Upper lobe of left lung (tissue), 6 donors: ENCODE results near the gene CAMKV. TPM values are rescaled to one million over a fixed set of nuclear protein-coding genes. Genes with fewer than 3 reads are reported as not detected.

Experiments
- ATAC-seq, 2 donors: fragments of 200-7000 bp; cut with Tn5 transposase; one replicate each; pipeline ENCODE4 v1.9.1; 2022; ENCODE audit warnings: mild to moderate bottlenecking in 2 of 2, moderate library complexity in 2 of 2; ENCODE audit not compliant: low FRiP score in 2 of 2
- DNase-seq, 2 donors: peaks; one replicate each; pipeline ENCODE4 v3.0.0-alpha.2; 2019 to 2020
- H3K27ac ChIP-seq, 4 donors: fragments of 200-600 bp; sonication (generic); one replicate each; pipeline ENCODE4 v1.5.1; 2016 to 2019
- H3K27me3 ChIP-seq, 4 donors: fragments of 200-600 bp; sonication (generic); one replicate each; pipeline ENCODE4 v1.5.1; 2017 to 2019
- H3K36me3 ChIP-seq, 4 donors: fragments of 200-600 bp; sonication (generic); one replicate each; pipeline ENCODE4 v1.5.1; 2016 to 2019
- H3K4me1 ChIP-seq, 4 donors: fragments of 200-600 bp; sonication (generic); one replicate each; pipeline ENCODE4 v1.5.1; 2018 to 2019
- H3K4me3 ChIP-seq, 4 donors: fragments of 200-600 bp; sonication (generic); one replicate each; pipeline ENCODE4 v1.5.1; 2017 to 2019; ENCODE audit warnings: mild to moderate bottlenecking in 2 of 4, moderate library complexity in 1 of 4
- H3K9me3 ChIP-seq, 4 donors: fragments of 200-600 bp; sonication (generic); one replicate each; pipeline ENCODE4 v1.5.1; 2018 to 2019
- EP300 ChIP-seq, 4 donors: sonication (generic); formaldehyde crosslinking; IDR thresholded peaks; one replicate each; pipeline ENCODE4 v1.5.1; 2017; ENCODE audit warnings: antibody characterized with exemption in 4 of 4, control low read depth in 2 of 4
- POLR2A ChIP-seq, 4 donors: fragments of 450-650 bp; IDR thresholded peaks; one replicate each; pipeline ENCODE4 v1.5.1; 2016 to 2017; ENCODE audit warnings: antibody characterized with exemption in 4 of 4, mild to moderate bottlenecking in 2 of 4
- POLR2AphosphoS5 ChIP-seq, 2 donors: sonication (generic); formaldehyde crosslinking; IDR thresholded peaks; one replicate each; pipeline ENCODE4 v1.5.1; 2017; ENCODE audit warnings: antibody characterized with exemption in 2 of 2
- WGBS, 2 donors: methylation state at CpG; one replicate each; pipeline ENCODE4 v1.1.5; 2017 to 2018; 5-methylcytosine and 5-hydroxymethylcytosine counted together
- total RNA-seq, 6 donors: library from RNA; depleted of rRNA in 4 of 6; stranded (reverse); fragments of >200 nt in 4 of 6; gene quantifications; one replicate each; pipeline versions ENCODE4 v1.1.0 to v1.2.1, GENCODE V29; 2016 to 2021
- TF ChIP-seq, protein P1 (sequence below), 6 experiments: fragments of 450-650 bp in 4 of 6; fragments of 200-600 bp in 2 of 6; sonication (generic) in 2 of 6; IDR thresholded peaks; one replicate each; pipeline ENCODE4 v1.5.1; 2016 to 2019; ENCODE audit warnings: antibody characterized with exemption in 6 of 6
- donor health status: DM: no; HTN: no; CAD: no; lungs with moderate emphysema.
- donor health status: DM: no; HTN: yes; CAD: no; lungs with severe emphysema.

CAMKV gene
- total RNA-seq, 6 donors from 2014 or later = 0.43 TPM; not detected in 5

DNA sequence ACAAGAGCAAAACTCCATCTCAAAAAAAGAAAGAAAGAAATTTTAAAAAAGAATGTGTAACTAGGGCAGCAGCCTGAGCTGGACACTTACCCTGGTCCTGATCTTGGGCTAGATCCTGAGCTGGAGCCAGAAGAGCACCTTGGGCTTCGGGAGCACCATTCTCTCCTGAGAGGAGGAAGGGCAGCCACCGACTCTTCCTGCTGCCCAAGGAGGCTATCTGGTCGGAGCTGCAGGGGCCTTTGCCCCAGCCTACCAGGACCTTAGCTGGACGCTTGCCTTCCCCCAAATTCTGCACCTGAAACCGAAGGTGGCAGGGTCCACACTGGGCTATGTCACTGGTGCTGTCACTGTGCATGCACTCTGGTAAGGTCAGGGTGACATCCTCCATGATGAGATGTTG lies 6.9 kb upstream of the CAMKV start:
- no peak overlapping the region for H3K27ac ChIP-seq
- TF ChIP-seq, protein P1, sequence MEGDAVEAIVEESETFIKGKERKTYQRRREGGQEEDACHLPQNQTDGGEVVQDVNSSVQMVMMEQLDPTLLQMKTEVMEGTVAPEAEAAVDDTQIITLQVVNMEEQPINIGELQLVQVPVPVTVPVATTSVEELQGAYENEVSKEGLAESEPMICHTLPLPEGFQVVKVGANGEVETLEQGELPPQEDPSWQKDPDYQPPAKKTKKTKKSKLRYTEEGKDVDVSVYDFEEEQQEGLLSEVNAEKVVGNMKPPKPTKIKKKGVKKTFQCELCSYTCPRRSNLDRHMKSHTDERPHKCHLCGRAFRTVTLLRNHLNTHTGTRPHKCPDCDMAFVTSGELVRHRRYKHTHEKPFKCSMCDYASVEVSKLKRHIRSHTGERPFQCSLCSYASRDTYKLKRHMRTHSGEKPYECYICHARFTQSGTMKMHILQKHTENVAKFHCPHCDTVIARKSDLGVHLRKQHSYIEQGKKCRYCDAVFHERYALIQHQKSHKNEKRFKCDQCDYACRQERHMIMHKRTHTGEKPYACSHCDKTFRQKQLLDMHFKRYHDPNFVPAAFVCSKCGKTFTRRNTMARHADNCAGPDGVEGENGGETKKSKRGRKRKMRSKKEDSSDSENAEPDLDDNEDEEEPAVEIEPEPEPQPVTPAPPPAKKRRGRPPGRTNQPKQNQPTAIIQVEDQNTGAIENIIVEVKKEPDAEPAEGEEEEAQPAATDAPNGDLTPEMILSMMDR (IDR thresholded peaks at IDR 0.05) = no peak
- TF ChIP-seq POLR2A (IDR thresholded peaks at IDR 0.05) (no peak), POLR2AphosphoS5 (IDR thresholded peaks at IDR 0.05) (no peak), EP300 (IDR thresholded peaks at IDR 0.05) (no peak)
- H3K4me3 ChIP-seq = no peak overlapping the region
- no peaks in the 10 kb centered on the region for H3K9me3 ChIP-seq
- no peaks in the 10 kb centered on the region for H3K36me3 ChIP-seq
- H3K27me3 ChIP-seq = no peaks in the 10 kb centered on the region
- ATAC-seq (no peak), DNase-seq (no peak)
- H3K4me1 ChIP-seq = no peaks in the 10 kb centered on the region
- WGBS, 2 donors = 81 to 90% methylated on average over 2 to 5 of the region's 5 CpGs

DNA sequence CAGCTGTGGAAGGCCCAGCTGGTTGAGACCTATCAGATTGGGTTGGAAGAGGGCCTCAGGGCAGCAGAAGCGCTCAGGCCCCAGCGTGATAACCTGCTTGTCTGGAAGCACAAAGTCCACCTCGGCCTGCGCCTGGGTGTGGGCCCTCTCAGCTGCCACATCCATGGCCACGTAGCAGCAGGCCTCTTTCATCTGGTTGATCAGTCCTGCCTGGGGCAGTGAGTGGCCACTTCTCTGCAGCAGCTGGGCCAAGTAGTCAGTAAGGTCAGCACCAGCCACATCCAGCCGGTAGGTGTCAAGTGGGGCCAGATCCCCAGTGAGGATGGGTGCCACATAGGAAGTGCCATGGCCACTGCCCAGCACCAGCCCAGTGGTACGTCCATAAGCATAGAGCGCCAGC lies 3.9 kb upstream of the CAMKV start:
- ATAC-seq (no peak), DNase-seq (peak in 1 of 2 donors; percentile 51)
- no peaks in the 10 kb centered on the region for H3K9me3 ChIP-seq
- H3K4me1 ChIP-seq = peaks cover 10 to 12% (median 12%) of the 10 kb centered on the region in 4 donors
- H3K36me3 ChIP-seq = no peaks in the 10 kb centered on the region
- TF ChIP-seq POLR2AphosphoS5 (IDR thresholded peaks at IDR 0.05) (no peak), EP300 (IDR thresholded peaks at IDR 0.05) (no peak), POLR2A (IDR thresholded peaks at IDR 0.05) (no peak)
- TF ChIP-seq, protein P1 (IDR thresholded peaks at IDR 0.05) = no peak
- H3K27ac ChIP-seq = no peak overlapping the region
- peaks cover 2 to 16% (median 10%) of the 10 kb centered on the region in 4 donors for H3K27me3 ChIP-seq
- WGBS, 2 donors = 95 to 100% methylated on average over 2 to 8 of the region's 8 CpGs
- no peak overlapping the region for H3K4me3 ChIP-seq

DNA sequence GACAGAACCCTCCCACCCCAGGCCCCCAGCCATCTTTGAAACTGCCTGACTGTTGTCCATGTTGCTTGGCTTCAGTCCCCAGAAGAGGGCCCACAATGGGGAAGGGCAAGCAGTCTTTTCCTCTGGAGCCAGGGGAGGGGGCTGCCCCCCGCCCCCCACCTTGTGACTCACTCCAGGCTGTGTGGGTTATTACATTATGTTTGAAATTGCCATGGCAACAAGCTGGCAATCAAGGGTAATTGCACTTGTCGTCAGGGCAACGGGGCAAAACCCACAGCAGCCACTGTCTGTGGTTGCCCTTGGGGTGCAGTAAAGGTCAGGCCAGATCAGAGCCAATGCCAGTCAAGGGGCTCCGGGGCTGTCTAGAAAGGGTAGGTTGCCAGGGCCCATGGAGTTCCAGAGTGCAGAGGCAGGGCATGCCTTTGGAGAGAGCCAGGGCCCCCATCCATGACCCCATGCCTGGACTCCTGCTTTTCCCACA lies 3.1 kb upstream of the CAMKV start:
- peaks cover 2 to 21% (median 11%) of the 10 kb centered on the region in 4 donors for H3K27me3 ChIP-seq
- no peak overlapping the region for H3K27ac ChIP-seq
- TF ChIP-seq EP300 (IDR thresholded peaks at IDR 0.05) (no peak), POLR2A (IDR thresholded peaks at IDR 0.05) (no peak), POLR2AphosphoS5 (IDR thresholded peaks at IDR 0.05) (no peak)
- TF ChIP-seq, protein P1 (IDR thresholded peaks at IDR 0.05) = no peak
- H3K4me3 ChIP-seq = no peak overlapping the region
- ATAC-seq (no peak), DNase-seq (no peak)
- no peaks in the 10 kb centered on the region for H3K36me3 ChIP-seq
- no peaks in the 10 kb centered on the region for H3K9me3 ChIP-seq
- 45 to 70% methylated on average over 2 to 4 of the region's 4 CpGs for WGBS, 2 donors
- H3K4me1 ChIP-seq = peaks cover 10 to 12% (median 12%) of the 10 kb centered on the region in 4 donors

DNA sequence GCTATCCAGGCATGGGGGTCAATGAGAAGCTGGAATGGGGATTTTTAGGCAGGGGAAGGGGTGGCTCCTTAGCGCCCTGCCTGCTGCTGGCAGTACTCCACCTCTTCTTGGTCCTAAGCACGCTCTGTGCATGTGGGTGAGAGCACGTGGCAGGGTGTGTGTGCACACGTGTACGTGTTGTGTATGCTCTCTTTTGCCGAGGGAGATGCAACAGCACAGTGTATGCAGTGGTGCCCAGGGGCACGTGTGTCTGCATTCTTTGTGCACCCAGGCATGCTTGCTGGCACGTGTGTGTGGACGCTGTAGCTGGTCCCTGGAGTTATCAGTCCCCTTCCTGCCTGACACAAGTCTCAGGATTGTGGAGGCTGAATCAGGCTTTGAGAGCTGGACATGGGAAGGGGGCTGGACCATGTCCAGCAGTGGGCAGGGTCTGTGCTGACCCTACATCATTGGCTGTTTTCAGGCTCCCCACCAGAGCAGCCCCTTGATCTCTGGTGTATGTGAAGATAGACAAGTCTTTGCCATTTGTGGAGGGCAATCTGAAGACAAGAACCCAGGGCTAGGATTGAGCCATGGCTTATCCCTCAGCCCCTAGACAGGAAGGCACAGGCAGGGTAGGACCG lies 1.9 kb upstream of the CAMKV start:
- no peak for DNase-seq
- H3K4me1 ChIP-seq = peaks cover 10 to 12% (median 12%) of the 10 kb centered on the region in 4 donors
- H3K27me3 ChIP-seq = peaks cover 2 to 21% (median 13%) of the 10 kb centered on the region in 4 donors
- no peak overlapping the region for H3K27ac ChIP-seq
- no peak for TF ChIP-seq POLR2AphosphoS5 (IDR thresholded peaks at IDR 0.05)
- TF ChIP-seq EP300 (IDR thresholded peaks at IDR 0.05) = no peak
- TF ChIP-seq, protein P1 (IDR thresholded peaks at IDR 0.05) = no peak
- no peak for TF ChIP-seq POLR2A (IDR thresholded peaks at IDR 0.05)
- no peak for ATAC-seq
- WGBS, 2 donors = 69 to 77% methylated on average over 10 of the region's 10 CpGs
- H3K4me3 ChIP-seq = no peak overlapping the region
- no peaks in the 10 kb centered on the region for H3K36me3 ChIP-seq
- no peaks in the 10 kb centered on the region for H3K9me3 ChIP-seq
